Activated CD8-positive, alpha-beta memory T cell treated with anti-CD3 and anti-CD28 coated beads for 48 hours (primary cell): ENCODE measurements around the gene UNC119B.

ENCODE experiments used
- DNase-seq, 3 experiments: peaks; one replicate each; pipeline ENCODE4 v3.0.0-alpha.2; 2020; ENCODE audit warnings: low read depth in 2 of 3, low spot score in 2 of 3

Gene UNC119B

GRCh38 chr12:120687578-120688289 lies 22.5 kb upstream of the UNC119B start:
- DNase-seq, result no peak

DNA sequence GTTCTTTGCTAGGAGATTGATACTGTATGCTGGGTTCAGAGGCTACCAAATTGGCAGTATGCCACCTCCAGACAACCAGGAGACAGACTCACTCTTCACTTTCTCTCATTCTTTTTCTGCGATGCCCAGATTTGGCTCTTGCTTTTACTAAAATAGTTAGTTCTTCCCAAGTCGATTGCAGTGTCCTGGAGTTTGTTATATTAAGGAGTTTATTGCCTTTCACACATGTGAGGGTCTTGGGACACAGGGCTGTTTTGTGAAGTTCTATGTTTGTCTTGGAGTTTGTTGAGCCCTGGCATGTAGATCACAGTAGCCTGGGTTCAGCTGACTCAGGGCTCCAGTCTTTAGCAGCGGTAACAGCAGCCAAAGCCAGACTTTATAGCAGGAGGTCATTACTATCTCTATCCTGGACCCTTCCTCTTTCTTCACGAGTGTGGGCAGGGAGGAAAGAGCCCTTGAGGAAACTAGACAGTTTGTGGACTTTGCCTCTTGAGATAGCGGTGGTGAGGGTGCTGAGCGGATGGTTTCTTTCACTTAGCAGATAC lies 21.7 kb upstream of the UNC119B start:
- DNase-seq, result no peak

- no peak for DNase-seq
These were observed 20.7 kb upstream of the UNC119B start for GRCh38 chr12:120689397-120690082.

DNA sequence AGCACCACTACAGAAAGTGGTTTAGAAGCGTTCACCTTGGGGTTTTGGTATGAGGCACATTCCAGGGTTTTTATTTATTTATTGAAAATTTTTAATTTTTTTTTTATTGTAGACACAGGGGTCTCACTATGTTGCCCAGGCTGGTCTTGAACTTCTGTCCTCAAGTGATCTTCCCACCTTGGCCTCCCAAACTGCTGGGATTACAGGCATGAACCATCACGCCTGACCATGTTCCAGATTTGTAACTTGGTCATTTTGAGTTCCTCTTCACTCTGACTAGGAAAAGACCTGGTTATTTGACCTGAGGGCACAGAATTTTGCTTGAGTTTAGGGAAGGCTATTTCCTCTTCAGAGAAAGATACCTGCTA lies 20.2 kb upstream of the UNC119B start:
- DNase-seq, result no peak

DNA sequence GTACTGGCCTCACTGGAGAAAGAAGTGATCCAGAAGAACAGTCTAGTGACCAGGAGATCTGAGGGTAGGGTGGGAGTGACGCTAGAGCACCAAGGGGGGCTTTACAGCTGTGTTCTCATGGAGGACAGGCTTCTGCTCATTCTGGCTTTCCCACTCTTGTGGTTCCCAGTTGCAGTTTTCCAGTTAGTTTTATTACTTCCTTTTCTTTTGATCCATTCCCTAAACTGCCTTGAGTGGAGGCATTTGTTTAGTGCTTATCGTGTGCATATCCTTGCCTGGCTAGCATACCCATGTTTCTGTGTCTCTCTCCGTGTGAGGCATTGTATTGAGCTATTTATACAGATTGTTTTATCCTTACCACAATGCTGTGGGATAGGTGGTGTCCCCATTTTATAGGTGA lies 19.3 kb upstream of the UNC119B start:
- no peak for DNase-seq

GRCh38 chr12:120692524-120693033 lies 17.7 kb upstream of the UNC119B start:
- DNase-seq, result no peak

DNA sequence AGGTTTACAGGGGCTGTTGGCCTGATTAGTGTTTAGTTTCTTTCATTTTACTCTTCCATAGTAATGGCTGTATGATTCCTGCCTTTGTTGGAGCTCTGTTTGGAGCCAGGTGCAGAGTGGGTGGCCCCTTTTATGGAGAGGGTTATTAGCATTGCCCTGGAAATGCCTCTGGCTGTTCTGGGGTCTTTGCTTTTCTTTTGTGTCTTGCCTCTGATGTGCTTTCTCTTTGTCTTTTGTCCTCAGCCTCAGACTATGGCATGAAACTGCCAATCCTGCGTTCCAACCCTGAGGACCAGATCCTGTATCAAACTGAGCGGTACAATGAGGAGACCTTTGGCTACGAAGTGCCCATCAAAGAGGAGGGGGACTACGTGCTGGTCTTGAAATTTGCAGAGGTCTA lies 16.4 kb upstream of the UNC119B start:
- no peak for DNase-seq

DNA sequence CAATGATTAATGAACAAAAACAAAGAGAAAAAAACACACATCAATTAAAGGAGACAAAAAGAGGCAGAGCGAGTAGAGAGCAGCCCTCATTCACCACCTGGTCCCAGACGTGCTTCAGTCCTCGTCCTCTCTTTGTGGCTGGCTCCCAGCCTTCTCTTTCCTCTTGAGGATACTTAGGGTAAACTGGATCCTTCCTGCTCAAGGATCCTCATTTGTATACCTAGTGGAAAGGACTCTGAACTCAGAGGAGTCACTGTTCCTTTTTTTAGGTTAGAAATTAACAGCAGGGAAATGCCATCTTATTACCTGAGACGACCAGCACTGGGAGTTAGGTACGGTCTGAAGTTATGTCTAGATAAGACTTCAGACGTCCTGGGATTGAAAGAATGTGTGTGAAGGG lies 13.6 kb upstream of the UNC119B start:
- DNase-seq, result no peak

- DNase-seq, result no peak
These were observed 12.9 kb upstream of the UNC119B start for GRCh38 chr12:120697344-120697743.

DNA sequence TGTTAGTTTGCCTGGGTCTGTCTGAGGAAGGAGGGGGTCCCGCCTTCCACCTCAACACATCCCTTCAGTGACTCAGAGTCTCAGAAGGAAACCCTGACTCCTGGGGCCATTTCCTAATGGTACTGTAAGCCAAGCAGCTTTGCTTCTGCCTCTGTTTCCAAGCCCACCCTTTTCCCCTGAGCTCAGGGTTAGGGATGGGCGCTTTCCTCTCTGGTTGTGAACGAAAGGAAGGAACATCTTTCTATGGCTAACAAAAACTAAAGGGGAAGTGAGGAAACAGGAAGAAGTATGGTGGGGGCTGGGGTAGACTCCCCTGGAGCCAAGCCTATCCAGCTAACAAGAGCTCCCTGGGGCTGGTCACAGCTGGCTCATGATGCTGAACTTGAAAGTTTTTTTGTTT lies 11.6 kb upstream of the UNC119B start:
- DNase-seq, result no peak

DNA sequence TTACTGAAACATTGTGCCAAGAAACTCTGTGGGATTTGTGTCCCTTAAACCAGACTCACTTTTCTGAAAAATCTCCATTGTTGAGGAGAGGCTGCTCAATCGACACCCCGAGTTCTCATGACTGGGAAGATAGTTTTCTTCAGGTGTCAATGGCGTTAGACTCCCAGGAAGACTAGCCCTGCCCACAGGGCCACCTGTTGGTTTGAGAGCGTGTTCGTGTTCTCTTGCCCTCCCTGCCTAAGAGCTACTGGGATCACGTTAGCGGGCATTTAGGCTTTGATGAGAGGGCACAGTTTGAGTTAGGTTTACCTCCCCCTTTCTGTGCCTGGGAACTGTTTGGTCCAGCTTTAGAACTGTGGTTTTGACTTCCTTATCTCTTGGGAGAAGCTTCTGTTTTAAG lies 10.7 kb upstream of the UNC119B start:
- DNase-seq, result no peak

DNA sequence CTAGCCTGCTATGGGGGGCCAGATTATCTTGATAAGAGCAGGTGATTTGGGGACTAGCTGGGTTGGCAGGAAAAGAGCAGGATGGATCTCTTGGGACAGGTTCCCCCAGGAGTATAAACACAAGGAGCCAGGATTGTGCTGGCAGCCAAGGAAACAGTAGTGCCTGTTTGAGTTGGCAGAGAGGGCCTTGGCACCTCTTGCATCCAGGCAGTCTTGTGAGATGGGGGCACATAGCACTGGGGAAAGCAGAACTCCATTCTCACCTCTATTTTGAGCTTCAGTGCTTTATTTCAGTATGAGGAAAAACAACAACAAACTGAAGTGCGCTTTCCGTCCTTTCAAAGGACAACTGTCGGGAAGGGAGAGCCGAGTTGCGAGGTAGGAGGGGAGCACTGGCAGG lies 9.4 kb upstream of the UNC119B start:
- DNase-seq, result no peak

DNA sequence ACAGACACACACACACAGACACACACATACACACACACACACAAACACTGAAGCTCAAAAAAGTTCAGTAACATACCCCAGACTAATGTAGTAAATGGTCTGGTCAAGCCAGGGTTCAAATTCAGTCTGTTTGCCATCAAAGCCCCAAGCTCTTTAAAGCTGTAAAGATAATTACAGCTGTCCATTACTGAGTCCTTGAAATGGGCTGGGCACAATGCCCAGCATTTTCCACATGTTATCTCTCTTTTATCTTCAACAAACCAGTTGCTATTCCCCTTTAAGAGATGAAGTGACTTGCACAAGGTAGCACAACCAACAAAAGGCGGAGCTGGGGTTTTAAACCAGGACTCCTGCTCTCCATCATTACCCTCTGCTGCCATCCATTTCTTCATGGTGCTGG lies 7.6 kb upstream of the UNC119B start:
- no peak for DNase-seq

GRCh38 chr12:120703311-120703942 lies 6.8 kb upstream of the UNC119B start:
- DNase-seq, result no peak

DNA sequence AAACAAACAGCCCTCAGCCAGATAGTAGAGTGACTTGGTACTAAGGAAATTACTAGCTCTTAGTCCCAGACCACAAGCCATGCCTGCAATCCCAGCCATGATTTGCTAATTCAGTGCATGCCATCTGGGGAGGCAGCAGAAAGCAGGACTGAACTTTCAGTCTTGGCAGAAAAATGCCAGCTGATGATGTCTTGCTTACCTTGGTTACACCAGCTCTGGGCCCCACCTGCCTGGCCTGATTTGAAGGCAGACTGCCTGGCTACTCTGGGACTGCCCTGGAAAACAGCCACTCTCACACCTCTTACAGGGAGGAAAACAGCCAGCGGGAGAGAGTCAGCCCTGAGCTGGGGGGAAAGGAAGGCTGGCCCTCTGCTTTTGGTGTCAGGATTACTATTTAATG lies 4.6 kb upstream of the UNC119B start:
- no peak for DNase-seq

DNA sequence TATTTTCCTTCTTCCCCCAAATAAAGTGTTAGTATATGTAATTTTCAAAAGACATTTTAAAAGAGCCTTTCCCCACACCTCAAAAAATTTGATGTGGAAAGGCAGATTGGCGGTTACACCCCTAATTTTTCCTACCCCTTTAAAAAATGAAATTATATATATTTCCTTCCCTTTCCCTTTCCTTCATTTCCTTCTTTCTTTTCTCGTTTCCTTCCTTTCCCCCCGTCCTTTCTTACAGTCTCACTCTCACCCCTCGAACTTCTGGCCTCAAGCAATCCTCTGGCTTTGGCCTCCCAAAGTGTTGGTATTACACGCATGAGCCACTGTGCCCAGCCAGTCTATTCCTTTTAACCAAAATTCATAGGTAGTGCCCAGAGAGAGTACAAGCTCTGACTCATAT lies 4.2 kb upstream of the UNC119B start:
- no peak for DNase-seq

DNA sequence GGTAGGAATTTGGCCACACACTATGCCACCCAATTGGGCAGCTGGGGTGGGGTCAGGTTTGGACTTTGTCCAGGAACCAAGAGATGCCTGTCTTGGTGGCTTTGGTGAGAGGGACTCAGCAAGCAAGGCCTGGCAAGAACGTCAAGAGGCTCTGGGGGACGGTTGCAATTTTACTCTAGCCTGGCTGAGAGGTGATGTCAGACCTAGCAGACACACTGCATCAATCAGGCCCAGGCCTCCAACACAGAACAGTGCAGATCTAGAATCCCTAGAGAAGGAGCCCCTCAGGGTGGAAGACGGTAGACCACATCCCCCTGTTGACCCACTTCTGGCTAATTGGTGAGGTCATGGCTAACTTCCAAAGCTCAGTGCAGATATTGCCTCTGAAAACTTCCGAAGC lies 1.6 kb upstream of the UNC119B start:
- no peak for DNase-seq

- no peak for DNase-seq
These were observed 593 bp downstream of the UNC119B start for GRCh38 chr12:120710805-120711296.

DNA sequence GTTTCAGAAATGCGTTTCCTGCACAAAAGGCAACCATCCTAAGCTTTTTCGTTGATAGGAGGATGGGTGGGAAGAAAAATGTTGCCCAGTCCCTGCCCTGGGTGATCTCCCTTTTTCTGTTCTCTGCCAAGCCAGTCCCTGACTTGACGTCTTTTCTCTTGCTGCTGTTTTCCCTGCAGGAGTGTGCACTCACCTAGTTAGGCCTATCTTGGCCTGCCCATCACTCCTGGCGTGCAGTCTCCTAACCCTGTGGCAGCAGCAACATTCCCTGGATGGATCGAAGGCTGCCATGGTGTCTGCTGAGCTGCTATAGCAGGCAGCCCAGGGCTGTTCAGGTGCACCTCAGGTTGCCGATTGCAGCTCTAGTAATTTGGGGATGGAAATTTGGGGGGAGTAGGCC lies 1.2 kb downstream of the UNC119B start:
- DNase-seq, result no peak

DNA sequence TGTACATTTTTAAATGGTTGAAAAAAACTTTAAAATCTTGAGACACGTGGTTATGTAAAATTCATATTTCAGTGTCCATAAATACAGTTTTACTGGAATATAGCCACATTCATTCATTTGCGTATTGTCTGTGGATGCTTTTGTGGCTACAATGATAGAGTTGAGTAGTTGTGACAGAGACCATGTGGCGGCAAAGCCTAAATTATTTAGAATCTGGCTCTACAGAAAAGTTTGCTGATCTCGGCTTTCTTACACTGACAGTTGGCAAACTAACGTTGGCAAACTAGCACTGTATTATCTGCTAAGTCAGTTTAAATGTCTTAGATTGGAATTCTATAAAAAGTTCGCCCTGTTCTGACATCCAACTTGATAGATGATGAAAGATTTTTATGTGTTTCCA lies 2.4 kb downstream of the UNC119B start:
- DNase-seq, result no peak

DNA sequence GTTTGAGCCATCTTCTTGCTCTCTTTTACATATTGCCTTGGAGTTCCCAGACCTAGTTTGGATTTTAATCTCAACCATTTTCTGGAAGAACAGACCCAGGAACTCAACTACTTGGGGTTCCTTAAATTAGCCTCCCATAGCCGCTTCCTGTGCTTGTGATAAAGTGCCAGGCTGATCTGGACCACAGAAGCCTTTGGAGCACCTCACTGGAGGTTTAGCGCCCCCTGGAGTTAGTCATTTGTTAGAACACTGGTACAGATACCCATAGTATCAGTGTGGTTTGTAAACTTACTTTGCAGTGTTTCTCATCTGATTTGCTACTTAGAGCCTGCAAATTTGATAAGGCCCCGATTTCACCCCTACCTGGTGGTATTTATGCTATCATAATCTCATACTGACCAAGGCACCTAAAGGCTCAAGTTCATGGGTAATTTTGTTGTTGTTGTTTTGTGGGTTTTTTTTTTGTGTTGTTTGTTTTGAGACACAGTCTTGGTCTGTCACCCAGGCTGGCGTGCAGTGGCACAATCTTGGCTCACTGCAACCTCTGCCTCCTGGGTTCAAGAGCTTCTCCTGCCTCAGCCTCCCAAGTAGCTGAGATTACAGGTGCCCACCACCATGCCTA lies 3.7 kb downstream of the UNC119B start:
- DNase-seq, result peak in 1 of 3 experiments; percentile 63
